Activated naive CD4-positive, alpha-beta T cell treated with anti-CD3 and anti-CD28 coated beads, Interleukin-2, amount 10 ng/mL, durations not matched to agents 7 days and 5 days (primary cell): ENCODE data around the gene MESD.
"Not testable (repeated sequence)": the region's sequence is repeated elsewhere in the genome, so short reads cannot be mapped to it uniquely, and the experiment has no call there.

Source experiments
- CTCF ChIA-PET: fragments of 350-600 bp; sonication (Branson Sonifier 250); formaldehyde crosslinking; loops from one replicate; lab custom pipeline; 2021; ENCODE audit warnings: antibody characterized with exemption; lab: Charles Lee
- DNase-seq: peaks from one replicate; pipeline ENCODE4 v3.0.0-alpha.2; 2020
- H3K27ac Mint-ChIP-seq: one replicate; pipeline ENCODE4 v1.8.0; 2021; ENCODE audit warnings: mild to moderate bottlenecking, moderate library complexity, mixed read lengths
- H3K27me3 Mint-ChIP-seq: one replicate; pipeline ENCODE4 v1.8.0; 2021; ENCODE audit warnings: mild to moderate bottlenecking, mixed read lengths
- H3K36me3 Mint-ChIP-seq: one replicate; pipeline ENCODE4 v1.8.0; 2021; ENCODE audit warnings: mixed read lengths
- H3K4me1 Mint-ChIP-seq: one replicate; pipeline ENCODE4 v1.8.0; 2021; ENCODE audit warnings: mixed read lengths
- H3K4me3 Mint-ChIP-seq: one replicate; pipeline ENCODE4 v1.8.0; 2021; ENCODE audit warnings: mild to moderate bottlenecking, moderate library complexity, mixed read lengths
- H3K9me3 Mint-ChIP-seq: one replicate; pipeline ENCODE4 v1.8.0; 2021; ENCODE audit warnings: mixed read lengths

The MESD gene

GRCh38 chr15:80955571-80956452 is 33.8 kb downstream of the MESD start:
- Mint-ChIP-seq H3K36me3 (peaks cover 29% of the 10 kb centered on the region), H3K27ac (peak overlapping the region; percentile 50)
- not testable (repeated sequence) for H3K4me3 Mint-ChIP-seq, H3K4me1 Mint-ChIP-seq, H3K27me3 Mint-ChIP-seq, H3K9me3 Mint-ChIP-seq
- peak; percentile 25 for DNase-seq
- CTCF ChIA-PET, result interaction anchor here (0.6 to 1.7 kb wide), 3 partner anchors 11 to 310 kb away, joined by 4 to 6 read pairs (median 4); no protein-coding TSS in a partner anchor

- CTCF ChIA-PET, result no interaction called here
- H3K4me3 Mint-ChIP-seq, result no peak overlapping the region
- no peaks in the 10 kb centered on the region for H3K27me3 Mint-ChIP-seq
- H3K4me1 Mint-ChIP-seq, result peaks cover 6% of the 10 kb centered on the region
- H3K27ac Mint-ChIP-seq, result peak overlapping the region; percentile 29
- peaks cover 27% of the 10 kb centered on the region for H3K36me3 Mint-ChIP-seq
- DNase-seq, result no peak
- H3K9me3 Mint-ChIP-seq, result no peaks in the 10 kb centered on the region
Measured at GRCh38 chr15:80953953-80954778, 35.5 kb downstream of the MESD start.

- no peak overlapping the region for H3K4me3 Mint-ChIP-seq
- H3K27ac Mint-ChIP-seq, result no peak overlapping the region
- CTCF ChIA-PET, result interaction anchor here (1.3 kb wide), 1 partner anchor 17 kb away, joined by 6 read pairs; no protein-coding TSS in a partner anchor
- peaks cover 21% of the 10 kb centered on the region for H3K36me3 Mint-ChIP-seq
- H3K9me3 Mint-ChIP-seq, result no peaks in the 10 kb centered on the region
- DNase-seq, result no peak
- no peaks in the 10 kb centered on the region for H3K27me3 Mint-ChIP-seq
- H3K4me1 Mint-ChIP-seq, result peaks cover 6% of the 10 kb centered on the region
Measured at GRCh38 chr15:80953001-80953952, 36.3 kb downstream of the MESD start.

- DNase-seq, result no peak
Measured at GRCh38 chr15:80951941-80952340, 37.7 kb downstream of the MESD start.

GRCh38 chr15:80950291-80951078 is 39.1 kb downstream of the MESD start:
- no peak overlapping the region for H3K27ac Mint-ChIP-seq
- peaks cover 3% of the 10 kb centered on the region for H3K4me1 Mint-ChIP-seq
- no peaks in the 10 kb centered on the region for H3K9me3 Mint-ChIP-seq
- peaks cover 28% of the 10 kb centered on the region for H3K36me3 Mint-ChIP-seq
- DNase-seq, result no peak
- CTCF ChIA-PET, result interaction anchor here (2.6 kb wide), 1 partner anchor 20 kb away, joined by 8 read pairs; no protein-coding TSS in a partner anchor
- H3K27me3 Mint-ChIP-seq, result no peaks in the 10 kb centered on the region
- no peak overlapping the region for H3K4me3 Mint-ChIP-seq

More at GRCh38 chr15:80951941-80952340, 37.7 kb downstream of the MESD start:
- no peak overlapping the region for H3K27ac Mint-ChIP-seq
- H3K9me3 Mint-ChIP-seq, result no peaks in the 10 kb centered on the region
- no peak overlapping the region for H3K4me3 Mint-ChIP-seq
- peaks cover 6% of the 10 kb centered on the region for H3K4me1 Mint-ChIP-seq
- peaks cover 28% of the 10 kb centered on the region for H3K36me3 Mint-ChIP-seq
- no peaks in the 10 kb centered on the region for H3K27me3 Mint-ChIP-seq
- CTCF ChIA-PET, result interaction anchor here (1.3 kb wide), 1 partner anchor 18 kb away, joined by 6 read pairs; no protein-coding TSS in a partner anchor

- peaks cover 3% of the 10 kb centered on the region for H3K4me1 Mint-ChIP-seq
- H3K27ac Mint-ChIP-seq, result no peak overlapping the region
- no peak for DNase-seq
- no peaks in the 10 kb centered on the region for H3K27me3 Mint-ChIP-seq
- CTCF ChIA-PET, result interaction anchor here (2.6 kb wide), 1 partner anchor 20 kb away, joined by 8 read pairs; no protein-coding TSS in a partner anchor
- peaks cover 26% of the 10 kb centered on the region for H3K36me3 Mint-ChIP-seq
- no peak overlapping the region for H3K4me3 Mint-ChIP-seq
- H3K9me3 Mint-ChIP-seq, result no peaks in the 10 kb centered on the region
Measured at GRCh38 chr15:80949756-80950155, 39.9 kb downstream of the MESD start.

- H3K9me3 Mint-ChIP-seq, result no peaks in the 10 kb centered on the region
- CTCF ChIA-PET, result interaction anchor here (0.6 to 2.6 kb wide), 2 partner anchors 21 to 418 kb away, joined by 3 to 8 read pairs; no protein-coding TSS in a partner anchor
- no peak for DNase-seq
- H3K27me3 Mint-ChIP-seq, result no peaks in the 10 kb centered on the region
- H3K4me1 Mint-ChIP-seq, result peaks cover 3% of the 10 kb centered on the region
- H3K36me3 Mint-ChIP-seq, result peaks cover 27% of the 10 kb centered on the region
- H3K4me3 Mint-ChIP-seq, result no peak overlapping the region
- H3K27ac Mint-ChIP-seq, result no peak overlapping the region
Measured at GRCh38 chr15:80948651-80949292, 40.8 kb downstream of the MESD start.

GRCh38 chr15:80946576-80946975 is 43.0 kb downstream of the MESD start:
- CTCF ChIA-PET, result no interaction called here
- no peaks in the 10 kb centered on the region for H3K27me3 Mint-ChIP-seq
- DNase-seq, result no peak
- peaks cover 3% of the 10 kb centered on the region for H3K4me1 Mint-ChIP-seq
- peaks cover 28% of the 10 kb centered on the region for H3K36me3 Mint-ChIP-seq
- no peaks in the 10 kb centered on the region for H3K9me3 Mint-ChIP-seq
- no peak overlapping the region for H3K27ac Mint-ChIP-seq
- no peak overlapping the region for H3K4me3 Mint-ChIP-seq

- Mint-ChIP-seq H3K36me3 (peaks cover 24% of the 10 kb centered on the region), H3K4me1 (peaks cover under 1% of the 10 kb centered on the region)
- CTCF ChIA-PET, result no interaction called here
Measured at GRCh38 chr15:80945605-80946004, 44.0 kb downstream of the MESD start.

GRCh38 chr15:80944818-80945217 is 44.8 kb downstream of the MESD start:
- Mint-ChIP-seq H3K9me3 (no peaks in the 10 kb centered on the region), H3K27me3 (no peaks in the 10 kb centered on the region), H3K4me1 (no peaks in the 10 kb centered on the region), H3K27ac (no peak overlapping the region), H3K4me3 (no peak overlapping the region), H3K36me3 (peaks cover 24% of the 10 kb centered on the region)
- no peak for DNase-seq
- CTCF ChIA-PET, result interaction anchor here (0.5 kb wide), 1 partner anchor 10 kb away, joined by 4 read pairs; no protein-coding TSS in a partner anchor

More at GRCh38 chr15:80945605-80946004, 44.0 kb downstream of the MESD start:
- Mint-ChIP-seq H3K27me3 (no peaks in the 10 kb centered on the region), H3K27ac (no peak overlapping the region), H3K4me3 (no peak overlapping the region), H3K9me3 (no peaks in the 10 kb centered on the region)
- no peak for DNase-seq

- no peak overlapping the region for H3K4me3 Mint-ChIP-seq
- no peak overlapping the region for H3K27ac Mint-ChIP-seq
- no peaks in the 10 kb centered on the region for H3K27me3 Mint-ChIP-seq
- H3K9me3 Mint-ChIP-seq, result no peaks in the 10 kb centered on the region
- H3K36me3 Mint-ChIP-seq, result peaks cover 14% of the 10 kb centered on the region
- no peak for DNase-seq
- CTCF ChIA-PET, result no interaction called here
- no peaks in the 10 kb centered on the region for H3K4me1 Mint-ChIP-seq
Measured at GRCh38 chr15:80942746-80943565, 46.7 kb downstream of the MESD start.

- no peaks in the 10 kb centered on the region for H3K4me1 Mint-ChIP-seq
- no peak overlapping the region for H3K27ac Mint-ChIP-seq
- H3K4me3 Mint-ChIP-seq, result no peak overlapping the region
- DNase-seq, result no peak
- H3K36me3 Mint-ChIP-seq, result peaks cover 8% of the 10 kb centered on the region
- H3K9me3 Mint-ChIP-seq, result no peaks in the 10 kb centered on the region
- CTCF ChIA-PET, result no interaction called here
- H3K27me3 Mint-ChIP-seq, result no peaks in the 10 kb centered on the region
Measured at GRCh38 chr15:80942266-80942665, 47.4 kb downstream of the MESD start.
